ENCODE results near the gene C1orf159.

GRCh38 chr1:1051127-1051810, 64.6 kb downstream of the C1orf159 start:
- TF ChIP-seq CTCF (IDR thresholded peaks at IDR 0.05; ENCODE audit: low read length) (no peak), EZH2 (optimal IDR thresholded peaks at IDR 0.05; ENCODE audit: low read depth, low read length) (no peak), EZH2phosphoT487 (IDR thresholded peaks at IDR 0.05; ENCODE audit: low read length) (no peak)
